HepG2 (cell line): ENCODE results near the gene GSK3A. TPM values are rescaled to one million over a fixed set of nuclear protein-coding genes. Genes with fewer than 3 reads are reported as not detected.

Source experiments
- AGO1 ChIP-seq: fragments of 200-400 bp; formaldehyde crosslinking; IDR thresholded peaks from 2 replicates; pipeline ENCODE4 v1.6.1; 2017; ENCODE audit warnings: mild to moderate bottlenecking, low read depth, low read length, moderate library complexity; ENCODE audit not compliant: poor library complexity, severe bottlenecking
- HMGA1 ChIP-seq: sonication (generic); formaldehyde crosslinking; conservative IDR thresholded peaks from 2 replicates; pipeline ENCODE4 v1.4.0; 2020; ENCODE audit warnings: missing genetic modification reagents
- RAD21 ChIP-seq: fragments of 450-650 bp; formaldehyde crosslinking; IDR thresholded peaks from 2 replicates; pipeline ENCODE4 v1.5.0; 2020; ENCODE audit warnings: mild to moderate bottlenecking
- RFX3 ChIP-seq: IDR thresholded peaks from 2 replicates; pipeline ENCODE4 v1.6.1; 2016; ENCODE audit warnings: missing biosample characterization, missing genetic modification reagents
- SALL1 ChIP-seq: sonication (generic); formaldehyde crosslinking; IDR thresholded peaks from 2 replicates; pipeline ENCODE4 v1.8.0; 2022; ENCODE audit warnings: mild to moderate bottlenecking, missing genetic modification reagents
- polyA plus RNA-seq, 8 experiments: library from polyadenylated mRNA; depleted of rRNA in 3 of 8; stranded (reverse) in 7 of 8; unstranded in 1 of 8; fragments of >200 nt; fragmentation: Illumina TruSeq in 4 of 8; extraction: Trizol in 4 of 8; gene quantifications; 2 replicates each; pipeline versions ENCODE4 v1.2.1 to v1.2.3, GENCODE V29; 2011 to 2016; ENCODE audit warnings: low read depth in 4 of 8, missing spikeins in 1 of 8, mixed read lengths in 1 of 8; ENCODE audit not compliant: insufficient read depth in 1 of 8
- total RNA-seq, 5 experiments: library from RNA; depleted of rRNA; stranded (reverse); fragments of >200 nt; fragmentation: Illumina TruSeq; extraction: Trizol; gene quantifications; 2 replicates each; pipeline ENCODE4 v1.2.3, GENCODE V29; 2016; ENCODE audit warnings: low read depth in 1 of 5
- TF ChIP-seq, protein P1 (sequence below): sonication (generic); formaldehyde crosslinking; IDR thresholded peaks from 2 replicates; pipeline ENCODE4 v1.8.0; 2022; ENCODE audit warnings: mild to moderate bottlenecking, missing genetic modification reagents
- TF ChIP-seq, protein P2 (sequence below): sonication (generic); formaldehyde crosslinking; IDR thresholded peaks from 2 replicates; pipeline ENCODE4 v1.9.0; 2021; ENCODE audit warnings: missing genetic modification reagents, mild to moderate bottlenecking, borderline replicate concordance
- TF ChIP-seq, protein P3 (sequence below): sonication (generic); formaldehyde crosslinking; IDR thresholded peaks from one replicate; pipeline ENCODE4 v1.5.1; 2020; ENCODE audit warnings: mild to moderate bottlenecking, missing genetic modification reagents; ENCODE audit errors: not compliant biosample characterization
- TF ChIP-seq, protein P4 (sequence below), 2 experiments: sonication (generic) in 1 of 2; formaldehyde crosslinking in 1 of 2; IDR thresholded peaks; 2 replicates each; pipeline versions ENCODE4 v1.6.1 to v1.9.0; 2014 to 2022; ENCODE audit warnings: antibody characterized with exemption in 1 of 2, borderline replicate concordance in 1 of 2, inconsistent platforms in 1 of 2, low read depth in 1 of 2, missing genetic modification reagents in 1 of 2

Gene GSK3A
- total and polyA plus RNA-seq, 2 of the 13 experiments (the other 11 are each of a cell fraction or from before 2014, with no cell fraction given) = 16.9 to 52.5 TPM

DNA sequence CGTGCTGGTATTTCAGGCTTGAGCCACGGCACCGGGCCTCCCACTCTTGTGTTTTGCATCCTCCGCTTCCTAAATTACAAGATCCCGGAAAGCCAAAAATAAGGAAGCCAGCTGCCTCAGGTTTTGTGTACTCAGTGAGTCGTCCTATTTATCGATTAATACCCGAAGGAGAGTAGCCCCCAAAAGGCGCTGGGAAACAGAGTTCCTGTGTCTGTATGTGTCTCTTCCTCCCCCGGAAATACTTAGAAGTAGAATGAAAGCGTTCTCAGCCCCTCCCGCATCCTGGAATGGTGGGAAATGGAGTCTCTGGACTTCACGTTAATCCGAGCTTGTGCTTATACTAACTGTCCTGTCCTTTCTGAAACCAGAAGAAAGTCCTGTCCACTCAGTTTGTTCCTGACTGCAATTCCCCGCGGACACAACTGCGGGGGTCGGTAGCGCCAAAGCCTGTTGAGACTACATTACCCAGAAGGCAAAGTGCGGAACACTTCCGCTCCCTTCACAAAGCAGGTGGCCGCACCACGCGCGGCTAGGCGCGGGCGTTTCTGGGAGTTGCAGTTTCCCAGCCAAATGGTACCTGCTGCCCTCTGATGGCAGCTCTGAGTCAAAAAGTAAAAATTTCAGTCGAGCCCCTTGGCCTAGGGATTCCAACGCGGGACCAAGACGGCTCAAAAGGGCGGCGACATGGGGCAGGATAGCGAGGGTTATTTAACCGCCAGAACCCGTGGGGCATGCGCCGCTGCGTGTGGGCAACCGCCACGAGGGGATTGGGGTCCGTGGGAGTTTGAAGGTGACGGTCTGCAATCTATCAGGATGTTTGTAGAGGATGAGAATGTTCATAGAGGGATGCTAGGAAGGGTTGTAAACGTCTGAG lies 2.2 kb upstream of the GSK3A start (continued):
- TF ChIP-seq, protein P1, sequence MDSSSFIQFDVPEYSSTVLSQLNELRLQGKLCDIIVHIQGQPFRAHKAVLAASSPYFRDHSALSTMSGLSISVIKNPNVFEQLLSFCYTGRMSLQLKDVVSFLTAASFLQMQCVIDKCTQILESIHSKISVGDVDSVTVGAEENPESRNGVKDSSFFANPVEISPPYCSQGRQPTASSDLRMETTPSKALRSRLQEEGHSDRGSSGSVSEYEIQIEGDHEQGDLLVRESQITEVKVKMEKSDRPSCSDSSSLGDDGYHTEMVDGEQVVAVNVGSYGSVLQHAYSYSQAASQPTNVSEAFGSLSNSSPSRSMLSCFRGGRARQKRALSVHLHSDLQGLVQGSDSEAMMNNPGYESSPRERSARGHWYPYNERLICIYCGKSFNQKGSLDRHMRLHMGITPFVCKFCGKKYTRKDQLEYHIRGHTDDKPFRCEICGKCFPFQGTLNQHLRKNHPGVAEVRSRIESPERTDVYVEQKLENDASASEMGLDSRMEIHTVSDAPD (CRISPR knock-in tag) = no peak
- TF ChIP-seq AGO1 = peak; percentile 91
- TF ChIP-seq SALL1 (CRISPR knock-in tag) = peak; percentile 68
- no peak for TF ChIP-seq HMGA1 (CRISPR knock-in tag)
- TF ChIP-seq, protein P2, sequence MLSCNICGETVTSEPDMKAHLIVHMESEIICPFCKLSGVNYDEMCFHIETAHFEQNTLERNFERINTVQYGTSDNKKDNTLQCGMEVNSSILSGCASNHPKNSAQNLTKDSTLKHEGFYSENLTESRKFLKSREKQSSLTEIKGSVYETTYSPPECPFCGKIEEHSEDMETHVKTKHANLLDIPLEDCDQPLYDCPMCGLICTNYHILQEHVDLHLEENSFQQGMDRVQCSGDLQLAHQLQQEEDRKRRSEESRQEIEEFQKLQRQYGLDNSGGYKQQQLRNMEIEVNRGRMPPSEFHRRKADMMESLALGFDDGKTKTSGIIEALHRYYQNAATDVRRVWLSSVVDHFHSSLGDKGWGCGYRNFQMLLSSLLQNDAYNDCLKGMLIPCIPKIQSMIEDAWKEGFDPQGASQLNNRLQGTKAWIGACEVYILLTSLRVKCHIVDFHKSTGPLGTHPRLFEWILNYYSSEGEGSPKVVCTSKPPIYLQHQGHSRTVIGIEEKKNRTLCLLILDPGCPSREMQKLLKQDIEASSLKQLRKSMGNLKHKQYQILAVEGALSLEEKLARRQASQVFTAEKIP = no peak
- TF ChIP-seq, protein P3, sequence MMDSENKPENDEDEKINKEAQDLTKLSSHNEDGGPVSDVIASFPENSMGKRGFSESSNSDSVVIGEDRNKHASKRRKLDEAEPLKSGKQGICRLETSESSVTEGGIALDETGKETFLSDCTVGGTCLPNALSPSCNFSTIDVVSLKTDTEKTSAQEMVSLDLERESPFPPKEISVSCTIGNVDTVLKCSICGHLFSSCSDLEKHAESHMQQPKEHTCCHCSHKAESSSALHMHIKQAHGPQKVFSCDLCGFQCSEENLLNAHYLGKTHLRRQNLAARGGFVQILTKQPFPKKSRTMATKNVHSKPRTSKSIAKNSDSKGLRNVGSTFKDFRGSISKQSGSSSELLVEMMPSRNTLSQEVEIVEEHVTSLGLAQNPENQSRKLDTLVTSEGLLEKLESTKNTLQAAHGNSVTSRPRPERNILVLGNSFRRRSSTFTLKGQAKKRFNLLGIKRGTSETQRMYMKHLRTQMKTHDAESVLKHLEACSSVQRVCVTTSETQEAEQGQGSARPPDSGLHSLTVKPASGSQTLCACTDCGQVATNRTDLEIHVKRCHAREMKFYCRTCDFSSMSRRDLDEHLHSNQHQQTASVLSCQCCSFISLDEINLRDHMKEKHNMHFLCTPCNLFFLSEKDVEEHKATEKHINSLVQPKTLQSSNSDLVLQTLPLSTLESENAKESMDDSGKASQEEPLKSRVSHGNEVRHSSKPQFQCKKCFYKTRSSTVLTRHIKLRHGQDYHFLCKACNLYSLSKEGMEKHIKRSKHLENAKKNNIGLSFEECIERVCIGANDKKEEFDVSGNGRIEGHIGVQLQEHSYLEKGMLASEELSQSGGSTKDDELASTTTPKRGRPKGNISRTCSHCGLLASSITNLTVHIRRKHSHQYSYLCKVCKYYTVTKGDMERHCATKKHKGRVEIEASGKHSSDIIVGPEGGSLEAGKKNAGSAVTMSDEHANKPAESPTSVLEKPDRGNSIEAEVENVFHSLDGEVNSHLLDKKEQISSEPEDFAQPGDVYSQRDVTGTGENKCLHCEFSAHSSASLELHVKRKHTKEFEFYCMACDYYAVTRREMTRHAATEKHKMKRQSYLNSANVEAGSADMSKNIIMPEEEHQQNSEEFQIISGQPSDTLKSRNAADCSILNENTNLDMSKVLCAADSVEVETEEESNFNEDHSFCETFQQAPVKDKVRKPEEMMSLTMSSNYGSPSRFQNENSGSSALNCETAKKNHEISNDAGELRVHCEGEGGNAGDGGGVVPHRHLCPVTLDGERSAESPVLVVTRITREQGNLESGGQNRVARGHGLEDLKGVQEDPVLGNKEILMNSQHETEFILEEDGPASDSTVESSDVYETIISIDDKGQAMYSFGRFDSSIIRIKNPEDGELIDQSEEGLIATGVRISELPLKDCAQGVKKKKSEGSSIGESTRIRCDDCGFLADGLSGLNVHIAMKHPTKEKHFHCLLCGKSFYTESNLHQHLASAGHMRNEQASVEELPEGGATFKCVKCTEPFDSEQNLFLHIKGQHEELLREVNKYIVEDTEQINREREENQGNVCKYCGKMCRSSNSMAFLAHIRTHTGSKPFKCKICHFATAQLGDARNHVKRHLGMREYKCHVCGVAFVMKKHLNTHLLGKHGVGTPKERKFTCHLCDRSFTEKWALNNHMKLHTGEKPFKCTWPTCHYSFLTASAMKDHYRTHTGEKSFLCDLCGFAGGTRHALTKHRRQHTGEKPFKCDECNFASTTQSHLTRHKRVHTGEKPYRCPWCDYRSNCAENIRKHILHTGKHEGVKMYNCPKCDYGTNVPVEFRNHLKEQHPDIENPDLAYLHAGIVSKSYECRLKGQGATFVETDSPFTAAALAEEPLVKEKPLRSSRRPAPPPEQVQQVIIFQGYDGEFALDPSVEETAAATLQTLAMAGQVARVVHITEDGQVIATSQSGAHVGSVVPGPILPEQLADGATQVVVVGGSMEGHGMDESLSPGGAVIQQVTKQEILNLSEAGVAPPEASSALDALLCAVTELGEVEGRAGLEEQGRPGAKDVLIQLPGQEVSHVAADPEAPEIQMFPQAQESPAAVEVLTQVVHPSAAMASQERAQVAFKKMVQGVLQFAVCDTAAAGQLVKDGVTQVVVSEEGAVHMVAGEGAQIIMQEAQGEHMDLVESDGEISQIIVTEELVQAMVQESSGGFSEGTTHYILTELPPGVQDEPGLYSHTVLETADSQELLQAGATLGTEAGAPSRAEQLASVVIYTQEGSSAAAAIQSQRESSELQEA (CRISPR knock-in tag) = no peak
- peak; percentile 53 for TF ChIP-seq RAD21 (CRISPR knock-in tag)
- TF ChIP-seq, protein P4, sequence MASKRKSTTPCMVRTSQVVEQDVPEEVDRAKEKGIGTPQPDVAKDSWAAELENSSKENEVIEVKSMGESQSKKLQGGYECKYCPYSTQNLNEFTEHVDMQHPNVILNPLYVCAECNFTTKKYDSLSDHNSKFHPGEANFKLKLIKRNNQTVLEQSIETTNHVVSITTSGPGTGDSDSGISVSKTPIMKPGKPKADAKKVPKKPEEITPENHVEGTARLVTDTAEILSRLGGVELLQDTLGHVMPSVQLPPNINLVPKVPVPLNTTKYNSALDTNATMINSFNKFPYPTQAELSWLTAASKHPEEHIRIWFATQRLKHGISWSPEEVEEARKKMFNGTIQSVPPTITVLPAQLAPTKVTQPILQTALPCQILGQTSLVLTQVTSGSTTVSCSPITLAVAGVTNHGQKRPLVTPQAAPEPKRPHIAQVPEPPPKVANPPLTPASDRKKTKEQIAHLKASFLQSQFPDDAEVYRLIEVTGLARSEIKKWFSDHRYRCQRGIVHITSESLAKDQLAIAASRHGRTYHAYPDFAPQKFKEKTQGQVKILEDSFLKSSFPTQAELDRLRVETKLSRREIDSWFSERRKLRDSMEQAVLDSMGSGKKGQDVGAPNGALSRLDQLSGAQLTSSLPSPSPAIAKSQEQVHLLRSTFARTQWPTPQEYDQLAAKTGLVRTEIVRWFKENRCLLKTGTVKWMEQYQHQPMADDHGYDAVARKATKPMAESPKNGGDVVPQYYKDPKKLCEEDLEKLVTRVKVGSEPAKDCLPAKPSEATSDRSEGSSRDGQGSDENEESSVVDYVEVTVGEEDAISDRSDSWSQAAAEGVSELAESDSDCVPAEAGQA (IDR thresholded peaks at IDR 0.05; ENCODE audit: low read depth) = peak; percentile 76
- TF ChIP-seq, protein P4 (CRISPR knock-in tag; IDR thresholded peaks at IDR 0.05; ENCODE audit: borderline replicate concordance) = no peak; the same call in 1 of the 2 replicates
- no peak for TF ChIP-seq RFX3 (CRISPR knock-in tag)
